Activated CD4-positive, alpha-beta T cell treated with anti-CD3 and anti-CD28 coated beads for 36 hours (primary cell): ENCODE measurements around the gene CEMIP. TPM values are rescaled to one million over a fixed set of nuclear protein-coding genes. Genes with fewer than 3 reads are reported as not detected.

Experiments
- ATAC-seq: fragments of 200-7000 bp; cut with Tn5 transposase; one replicate; pipeline ENCODE4 v1.10.0; 2021; ENCODE audit warnings: mild to moderate bottlenecking, moderate library complexity
- CTCF ChIA-PET: fragments of 350-600 bp; sonication (Branson Sonifier 250); formaldehyde crosslinking; loops from one replicate; lab custom pipeline; 2021; ENCODE audit warnings: antibody characterized with exemption; lab: Charles Lee
- POLR2A ChIA-PET: fragments of 350-600 bp; sonication (Branson Sonifier 250); formaldehyde crosslinking; loops from one replicate; lab custom pipeline; 2021; ENCODE audit warnings: antibody characterized with exemption, inconsistent platforms; lab: Charles Lee
- DNase-seq: peaks from one replicate; pipeline ENCODE4 v3.0.0-alpha.2; 2020
- H3K27ac Mint-ChIP-seq: one replicate; pipeline ENCODE4 v1.8.0; 2021; ENCODE audit warnings: mixed read lengths
- H3K27me3 Mint-ChIP-seq: one replicate; pipeline ENCODE4 v1.8.0; 2021; ENCODE audit warnings: mixed read lengths
- H3K36me3 Mint-ChIP-seq: one replicate; pipeline ENCODE4 v1.8.0; 2021; ENCODE audit warnings: low read depth, mixed read lengths
- H3K4me1 Mint-ChIP-seq: one replicate; pipeline ENCODE4 v1.8.0; 2021; ENCODE audit warnings: mixed read lengths
- H3K4me3 Mint-ChIP-seq: one replicate; pipeline ENCODE4 v1.8.0; 2021; ENCODE audit warnings: mild to moderate bottlenecking, moderate library complexity, mixed read lengths
- H3K9me3 Mint-ChIP-seq: one replicate; pipeline ENCODE4 v1.8.0; 2021; ENCODE audit warnings: low read depth, mixed read lengths
- intact Hi-C, 2 experiments: fragments of 100-400 bp; cut with DNase I in 1 of 2; cut with micrococcal nuclease in 1 of 2; formaldehyde crosslinking; loops; one replicate each; pipeline versions ENCODE4 v1.14.2 to v1.15.1; 2022 to 2024; cut with DNase I, micrococcal nuclease
- total RNA-seq, 2 experiments: library from RNA; stranded (reverse); gene quantifications; one replicate each; pipeline ENCODE4 v1.2.3, GENCODE V29; 2021

CEMIP gene
- total RNA-seq, result under 1 TPM in 1 of 2 experiments, not detected in 1; 0.04 TPM

- POLR2A ChIA-PET, result no interaction called here
- H3K4me3 Mint-ChIP-seq, result peak within 1 kb of the TSS; percentile 29
- H3K9me3 Mint-ChIP-seq, result no peaks in the 10 kb centered on the region
- peaks cover 15% of the 10 kb centered on the region for H3K4me1 Mint-ChIP-seq
- no peak within 1 kb of the TSS for H3K27ac Mint-ChIP-seq
- peak; percentile 86 for ATAC-seq
- no peaks in the 10 kb centered on the region for H3K36me3 Mint-ChIP-seq
- CTCF ChIA-PET, result interaction anchor here (0.7 to 2.6 kb wide), 13 partner anchors 24 to 330 kb away, joined by 3 to 20 read pairs (median 3); no protein-coding TSS in a partner anchor
- H3K27me3 Mint-ChIP-seq, result peaks cover 48% of the 10 kb centered on the region
- intact Hi-C loops, result loop anchor here (1.0 to 5.0 kb wide), 4 partner anchors 84 to 193 kb away; partner anchors contain the start of gene ABHD17C (in 1 of the 2)
- peak; percentile 85 for DNase-seq
Measured at GRCh38 chr15:80778964-80779657, at the start of gene CEMIP. Gene CEMIP, plus strand, starts transcription at chr15:80779370. Its CDS starts 94,510 bp downstream, at chr15:80873880.

- Mint-ChIP-seq H3K4me1 (no peaks in the 10 kb centered on the region), H3K36me3 (no peaks in the 10 kb centered on the region), H3K4me3 (no peak overlapping the region), H3K27me3 (no peaks in the 10 kb centered on the region), H3K9me3 (peaks cover 2% of the 10 kb centered on the region), H3K27ac (no peak overlapping the region)
- no peak for ATAC-seq
- CTCF ChIA-PET, result no interaction called here
- intact Hi-C loops, result no loop called here
- POLR2A ChIA-PET, result no interaction called here
- no peak for DNase-seq
Measured at GRCh38 chr15:80730387-80730786, 48.8 kb upstream of the CEMIP start.

GRCh38 chr15:80730926-80731325, 48.2 kb upstream of the CEMIP start:
- ChIA-PET CTCF (no interaction called here), POLR2A (no interaction called here)
- DNase-seq (no peak), ATAC-seq (no peak)
- Mint-ChIP-seq H3K9me3 (peaks cover 2% of the 10 kb centered on the region), H3K4me1 (no peaks in the 10 kb centered on the region), H3K27ac (no peak overlapping the region), H3K27me3 (no peaks in the 10 kb centered on the region), H3K36me3 (no peaks in the 10 kb centered on the region), H3K4me3 (no peak overlapping the region)
- intact Hi-C loops, result no loop called here

- Mint-ChIP-seq H3K9me3 (no peaks in the 10 kb centered on the region), H3K4me1 (no peaks in the 10 kb centered on the region), H3K4me3 (no peak overlapping the region), H3K27ac (no peak overlapping the region), H3K27me3 (no peaks in the 10 kb centered on the region), H3K36me3 (no peaks in the 10 kb centered on the region)
- DNase-seq (no peak), ATAC-seq (no peak)
- intact Hi-C loops, result no loop called here
- ChIA-PET POLR2A (no interaction called here), CTCF (interaction anchor here (0.5 to 0.8 kb wide), 4 partner anchors 15 to 355 kb away, joined by 3 to 5 read pairs (median 3); no protein-coding TSS in a partner anchor)
Measured at GRCh38 chr15:80732167-80732566, 47.0 kb upstream of the CEMIP start.

DNA sequence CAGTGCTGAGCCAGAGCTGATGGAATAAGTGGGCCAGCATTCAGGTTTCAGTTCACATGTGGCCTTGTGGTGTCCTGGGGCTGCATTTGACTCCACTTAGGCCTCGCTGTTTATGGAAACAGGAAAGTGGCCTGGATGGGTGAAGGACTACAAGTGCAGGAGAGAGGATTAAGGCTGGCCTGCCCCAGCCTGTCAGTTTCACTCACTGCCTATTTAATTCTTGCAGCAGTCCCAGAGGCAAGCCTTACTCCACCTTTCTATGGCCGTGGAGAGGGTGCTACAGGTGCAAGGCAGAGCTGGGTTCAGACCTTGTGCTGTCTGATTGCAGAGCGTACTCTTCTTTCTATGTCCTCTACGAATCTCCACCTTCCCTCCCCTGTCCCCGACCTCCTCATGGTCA, 46.4 kb upstream of the CEMIP start:
- Mint-ChIP-seq H3K27ac (no peak overlapping the region), H3K4me1 (no peaks in the 10 kb centered on the region), H3K9me3 (no peaks in the 10 kb centered on the region), H3K36me3 (no peaks in the 10 kb centered on the region), H3K4me3 (no peak overlapping the region), H3K27me3 (no peaks in the 10 kb centered on the region)
- ATAC-seq (no peak), DNase-seq (no peak)
- ChIA-PET CTCF (no interaction called here), POLR2A (no interaction called here)
- intact Hi-C loops, result no loop called here

DNA sequence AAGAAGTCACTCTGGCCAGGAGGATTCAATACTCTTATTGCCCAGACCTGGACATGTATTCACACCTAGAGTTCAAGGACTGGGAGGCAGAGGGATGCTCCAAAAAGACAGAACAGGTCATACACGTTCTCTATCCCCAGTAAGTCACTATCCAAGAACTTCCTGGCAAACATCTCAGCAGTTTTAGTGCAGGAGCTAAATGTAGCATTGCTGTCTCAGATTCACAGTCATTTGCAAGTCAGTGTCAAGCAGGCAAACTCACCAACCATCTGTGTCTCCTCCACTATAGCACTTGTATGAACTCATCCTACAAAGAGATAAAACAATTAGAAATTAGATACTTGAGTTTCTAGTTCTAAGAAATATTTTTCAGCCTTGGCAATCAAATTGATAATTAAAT, 45.7 kb upstream of the CEMIP start:
- intact Hi-C loops, result no loop called here
- no peak for ATAC-seq
- DNase-seq, result no peak
- no peaks in the 10 kb centered on the region for H3K9me3 Mint-ChIP-seq
- no peaks in the 10 kb centered on the region for H3K27me3 Mint-ChIP-seq
- no peak overlapping the region for H3K4me3 Mint-ChIP-seq
- H3K36me3 Mint-ChIP-seq, result no peaks in the 10 kb centered on the region
- ChIA-PET CTCF (no interaction called here), POLR2A (no interaction called here)
- no peak overlapping the region for H3K27ac Mint-ChIP-seq
- no peaks in the 10 kb centered on the region for H3K4me1 Mint-ChIP-seq

DNA sequence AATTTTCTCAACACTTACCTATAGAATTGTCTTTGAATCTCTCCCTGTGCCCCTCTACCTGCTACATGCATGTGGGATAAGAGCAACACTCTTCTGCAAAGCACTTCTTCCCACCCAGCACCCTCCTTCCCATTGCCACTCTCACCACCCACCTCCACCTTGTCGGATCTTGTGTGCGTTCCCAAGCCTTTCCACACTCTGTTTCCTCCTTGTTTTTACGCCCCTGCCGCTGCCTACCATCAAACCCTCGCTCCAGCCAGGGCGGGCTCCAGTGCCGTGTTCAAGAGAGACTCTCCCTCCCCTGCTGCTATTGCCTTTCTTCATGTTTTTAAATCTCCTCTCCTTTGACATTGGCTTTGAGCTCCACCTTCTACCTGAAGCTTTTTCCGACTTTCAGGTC, 43.8 kb upstream of the CEMIP start:
- no peaks in the 10 kb centered on the region for H3K4me1 Mint-ChIP-seq
- no peaks in the 10 kb centered on the region for H3K27me3 Mint-ChIP-seq
- no peaks in the 10 kb centered on the region for H3K36me3 Mint-ChIP-seq
- no peak overlapping the region for H3K4me3 Mint-ChIP-seq
- H3K9me3 Mint-ChIP-seq, result no peaks in the 10 kb centered on the region
- POLR2A ChIA-PET, result no interaction called here
- intact Hi-C loops, result no loop called here
- CTCF ChIA-PET, result interaction anchor here (0.6 to 0.7 kb wide), 2 partner anchors 39 to 531 kb away, joined by 3 to 4 read pairs; no protein-coding TSS in a partner anchor
- no peak for ATAC-seq
- no peak for DNase-seq
- no peak overlapping the region for H3K27ac Mint-ChIP-seq

- H3K36me3 Mint-ChIP-seq, result no peaks in the 10 kb centered on the region
- POLR2A ChIA-PET, result no interaction called here
- H3K27me3 Mint-ChIP-seq, result no peaks in the 10 kb centered on the region
- no peak for DNase-seq
- CTCF ChIA-PET, result no interaction called here
- H3K4me1 Mint-ChIP-seq, result no peaks in the 10 kb centered on the region
- H3K9me3 Mint-ChIP-seq, result no peaks in the 10 kb centered on the region
- intact Hi-C loops, result no loop called here
- no peak for ATAC-seq
- H3K4me3 Mint-ChIP-seq, result no peak overlapping the region
- no peak overlapping the region for H3K27ac Mint-ChIP-seq
Measured at GRCh38 chr15:80736560-80736959, 42.6 kb upstream of the CEMIP start.

DNA sequence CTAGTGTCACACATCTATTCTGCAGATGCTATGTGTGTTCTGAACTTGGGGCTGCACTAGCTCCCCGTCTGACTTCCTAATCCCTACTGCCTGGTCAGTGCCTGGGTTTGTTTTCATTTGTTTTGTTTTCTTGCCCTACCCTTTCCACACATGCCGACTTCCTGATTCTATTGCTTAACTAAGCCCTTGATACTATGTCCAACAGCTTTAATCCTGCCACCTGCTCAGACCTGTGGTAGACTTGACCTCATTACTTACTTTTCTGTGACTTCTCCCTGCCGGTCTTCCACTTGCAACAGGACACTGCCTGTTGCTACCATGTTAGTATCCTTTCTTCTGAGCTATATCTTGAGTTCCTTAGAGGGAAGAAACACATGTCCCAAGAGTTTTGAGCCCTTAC, 39.3 kb upstream of the CEMIP start:
- no peaks in the 10 kb centered on the region for H3K4me1 Mint-ChIP-seq
- DNase-seq (no peak), ATAC-seq (no peak)
- H3K27me3 Mint-ChIP-seq, result no peaks in the 10 kb centered on the region
- H3K27ac Mint-ChIP-seq, result no peak overlapping the region
- H3K9me3 Mint-ChIP-seq, result no peaks in the 10 kb centered on the region
- H3K36me3 Mint-ChIP-seq, result no peaks in the 10 kb centered on the region
- intact Hi-C loops, result no loop called here
- POLR2A ChIA-PET, result no interaction called here
- no peak overlapping the region for H3K4me3 Mint-ChIP-seq
- CTCF ChIA-PET, result no interaction called here

GRCh38 chr15:80742081-80742480, 37.1 kb upstream of the CEMIP start:
- Mint-ChIP-seq H3K27ac (no peak overlapping the region), H3K27me3 (no peaks in the 10 kb centered on the region), H3K9me3 (peaks cover 5% of the 10 kb centered on the region), H3K36me3 (no peaks in the 10 kb centered on the region), H3K4me3 (no peak overlapping the region), H3K4me1 (no peaks in the 10 kb centered on the region)
- intact Hi-C loops, result no loop called here
- POLR2A ChIA-PET, result no interaction called here
- CTCF ChIA-PET, result interaction anchor here (0.6 to 1.7 kb wide), 2 partner anchors 34 to 286 kb away, joined by 3 to 6 read pairs; no protein-coding TSS in a partner anchor
- DNase-seq (no peak), ATAC-seq (no peak)

DNA sequence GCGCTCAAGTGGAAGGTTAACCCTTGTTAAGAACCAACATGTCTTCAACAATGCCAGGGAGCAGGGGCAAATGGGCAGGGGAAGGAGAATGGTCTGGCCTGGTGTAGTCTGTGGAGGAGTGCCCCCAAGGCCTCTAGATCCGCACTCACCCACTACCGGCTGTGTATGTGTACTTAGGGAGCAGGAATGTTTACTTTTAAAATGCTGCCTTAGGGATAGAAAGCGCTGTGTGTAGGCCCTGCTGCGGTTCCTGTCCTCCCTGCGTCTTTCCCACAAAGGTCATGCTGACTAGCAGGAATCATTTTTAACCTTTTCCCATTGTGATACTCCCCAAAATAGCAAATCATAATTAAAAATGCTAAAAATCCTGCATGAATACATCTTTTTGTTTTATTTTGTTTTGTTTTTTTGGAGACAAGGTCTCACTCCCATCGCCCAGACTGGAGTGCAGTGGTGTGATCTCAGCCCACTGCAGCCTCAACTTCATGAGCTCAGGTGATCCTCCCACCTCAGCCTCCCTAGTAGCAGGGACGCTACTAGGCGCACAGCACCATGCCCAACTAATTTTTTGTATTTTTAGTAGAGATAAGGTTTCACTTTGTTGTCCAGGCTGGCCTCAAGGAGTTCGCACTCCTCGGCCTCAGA, 35.9 kb upstream of the CEMIP start:
- POLR2A ChIA-PET, result no interaction called here
- DNase-seq (no peak), ATAC-seq (no peak)
- Mint-ChIP-seq H3K4me1 (no peaks in the 10 kb centered on the region), H3K27me3 (no peaks in the 10 kb centered on the region), H3K4me3 (no peak overlapping the region), H3K9me3 (peaks cover 5% of the 10 kb centered on the region), H3K27ac (no peak overlapping the region), H3K36me3 (no peaks in the 10 kb centered on the region)
- CTCF ChIA-PET, result no interaction called here
- intact Hi-C loops, result no loop called here

GRCh38 chr15:80744415-80744814, 34.8 kb upstream of the CEMIP start:
- CTCF ChIA-PET, result no interaction called here
- Mint-ChIP-seq H3K4me1 (no peaks in the 10 kb centered on the region), H3K27me3 (no peaks in the 10 kb centered on the region), H3K36me3 (no peaks in the 10 kb centered on the region), H3K27ac (no peak overlapping the region), H3K9me3 (peaks cover 5% of the 10 kb centered on the region), H3K4me3 (no peak overlapping the region)
- intact Hi-C loops, result no loop called here
- ATAC-seq (no peak), DNase-seq (no peak)
- POLR2A ChIA-PET, result no interaction called here
